IPS-18c (cell line): ENCODE results near the gene DHRS1.

Source experiments
- H3K4me3 ChIP-seq: 2 replicates; pipeline ENCODE4 v1.7.0; 2013; ENCODE audit warnings: low read depth, mild to moderate bottlenecking, low read length, moderate library complexity; ENCODE audit not compliant: insufficient read depth
- H3K9me3 ChIP-seq: one replicate; pipeline ENCODE4 v1.6.1; 2013; ENCODE audit warnings: mild to moderate bottlenecking, low read length, moderate library complexity; ENCODE audit not compliant: control insufficient read depth, insufficient read depth

The DHRS1 gene

GRCh38 chr14:24277606-24278321 is 21.8 kb downstream of the DHRS1 start:
- H3K9me3 ChIP-seq: no peaks in the 10 kb centered on the region
- H3K4me3 ChIP-seq: no peak overlapping the region

- no peak overlapping the region for H3K4me3 ChIP-seq
- no peaks in the 10 kb centered on the region for H3K9me3 ChIP-seq
These were observed 22.5 kb downstream of the DHRS1 start for GRCh38 chr14:24277071-24277470.

GRCh38 chr14:24274101-24274543 is 25.5 kb downstream of the DHRS1 start:
- Histone ChIP-seq H3K9me3 (no peaks in the 10 kb centered on the region), H3K4me3 (no peak overlapping the region)

GRCh38 chr14:24273422-24273998 is 26.1 kb downstream of the DHRS1 start:
- no peak overlapping the region for H3K4me3 ChIP-seq
- H3K9me3 ChIP-seq: no peaks in the 10 kb centered on the region

- no peaks in the 10 kb centered on the region for H3K9me3 ChIP-seq
- no peak overlapping the region for H3K4me3 ChIP-seq
These were observed 27.1 kb downstream of the DHRS1 start for GRCh38 chr14:24272467-24272866.

GRCh38 chr14:24271834-24272263 is 27.7 kb downstream of the DHRS1 start:
- Histone ChIP-seq H3K9me3 (no peaks in the 10 kb centered on the region), H3K4me3 (peak overlapping the region; percentile 70)

- H3K4me3 ChIP-seq: peak within 1 kb of the TSS; percentile 70
- H3K9me3 ChIP-seq: no peaks in the 10 kb centered on the region
These were observed 28.3 kb downstream of the DHRS1 start, which contains the start of gene RABGGTA for GRCh38 chr14:24271134-24271833. Gene RABGGTA, minus strand, starts transcription at chr14:24271597. Its CDS starts 482 bp downstream, at chr14:24271115.

GRCh38 chr14:24270537-24271133 is 28.9 kb downstream of the DHRS1 start:
- Histone ChIP-seq H3K9me3 (no peaks in the 10 kb centered on the region), H3K4me3 (peak overlapping the region; percentile 70)

- no peaks in the 10 kb centered on the region for H3K9me3 ChIP-seq
- no peak overlapping the region for H3K4me3 ChIP-seq
These were observed 29.6 kb downstream of the DHRS1 start for GRCh38 chr14:24269910-24270536.

GRCh38 chr14:24269368-24269767 is 30.2 kb downstream of the DHRS1 start:
- H3K4me3 ChIP-seq: no peak overlapping the region
- H3K9me3 ChIP-seq: no peaks in the 10 kb centered on the region

GRCh38 chr14:24268225-24268624 is 31.4 kb downstream of the DHRS1 start:
- Histone ChIP-seq H3K9me3 (no peaks in the 10 kb centered on the region), H3K4me3 (no peak overlapping the region)

GRCh38 chr14:24267516-24267915 is 32.1 kb downstream of the DHRS1 start:
- no peaks in the 10 kb centered on the region for H3K9me3 ChIP-seq
- no peak overlapping the region for H3K4me3 ChIP-seq

- H3K4me3 ChIP-seq: no peak overlapping the region
These were observed 33.0 kb downstream of the DHRS1 start for GRCh38 chr14:24266344-24267244.

GRCh38 chr14:24264298-24264697 is 35.3 kb downstream of the DHRS1 start:
- no peak overlapping the region for H3K4me3 ChIP-seq

More at GRCh38 chr14:24266344-24267244, 33.0 kb downstream of the DHRS1 start:
- H3K9me3 ChIP-seq: no peaks in the 10 kb centered on the region

GRCh38 chr14:24263848-24264247 is 35.7 kb downstream of the DHRS1 start:
- no peaks in the 10 kb centered on the region for H3K9me3 ChIP-seq

More at GRCh38 chr14:24264298-24264697, 35.3 kb downstream of the DHRS1 start:
- no peaks in the 10 kb centered on the region for H3K9me3 ChIP-seq

More at GRCh38 chr14:24263848-24264247, 35.7 kb downstream of the DHRS1 start:
- no peak overlapping the region for H3K4me3 ChIP-seq
